ENCODE measurements around the gene TRAF7. TPM values are rescaled to one million over a fixed set of nuclear protein-coding genes. Genes with fewer than 3 reads are reported as not detected.

Gene TRAF7
- polyA plus RNA-seq, 4 donors: 41.7 to 56.9 (median 50.5) TPM

DNA sequence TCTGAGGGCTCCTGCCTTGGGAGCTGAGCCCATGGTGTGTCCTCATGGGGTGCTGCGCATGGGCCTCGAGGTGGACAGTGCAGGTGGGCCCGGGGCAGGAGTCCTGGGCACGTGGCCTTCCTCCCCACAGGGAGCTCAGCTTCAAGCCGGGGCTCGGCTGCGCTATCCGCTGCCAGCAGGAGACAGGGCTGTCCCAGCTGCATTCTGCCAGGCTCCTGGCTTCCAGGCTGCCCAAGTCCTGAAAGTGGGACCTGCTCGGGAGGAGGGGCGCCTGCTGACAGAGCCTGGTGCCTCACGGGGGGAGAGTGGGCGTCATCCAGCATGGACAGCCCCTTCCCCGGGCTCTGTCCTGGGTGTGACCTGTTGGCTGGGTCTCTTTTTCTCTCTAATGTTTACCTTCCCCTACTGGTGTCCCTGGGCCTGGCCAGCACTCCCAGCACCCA lies 7.1 kb downstream of the TRAF7 start:
- DNase-seq (ENCODE audit: low read depth in 4 of 4, low spot score in 3 of 4): no peak

DNA sequence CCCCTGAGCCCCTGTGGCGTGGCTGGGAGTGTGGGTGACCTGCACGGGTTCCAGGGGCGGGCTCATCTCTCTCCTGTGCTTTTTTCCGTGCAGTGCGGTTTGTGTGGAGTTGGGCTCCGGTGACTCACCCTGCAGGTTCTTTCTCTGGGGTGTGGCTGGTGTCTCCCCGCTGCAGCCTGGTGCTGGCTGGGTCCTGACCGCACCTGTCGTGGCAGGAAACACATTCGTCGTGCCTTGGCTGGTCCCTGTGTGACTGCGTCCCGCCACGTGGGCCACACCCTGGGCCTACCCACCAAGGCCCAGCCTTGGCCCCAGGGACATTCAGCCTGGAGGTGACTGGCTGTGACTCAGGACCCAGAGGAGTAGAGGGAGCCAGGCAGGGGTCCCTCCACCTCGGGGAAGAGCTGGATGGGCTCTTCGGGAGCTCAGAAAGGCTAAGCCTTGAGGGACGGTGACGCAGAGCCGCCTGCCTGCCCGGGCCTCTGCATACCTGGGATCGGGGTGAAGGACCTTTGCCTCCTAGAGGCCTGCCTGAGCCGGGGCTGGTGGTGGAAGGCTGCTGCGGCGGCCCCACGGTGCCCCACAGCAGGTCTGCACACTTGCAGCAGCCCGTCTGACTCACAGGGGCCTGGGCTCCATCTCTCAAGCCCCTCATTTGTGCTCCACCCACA lies 7.8 kb downstream of the TRAF7 start:
- no peak for DNase-seq (ENCODE audit: low read depth in 4 of 4, low spot score in 3 of 4)

DNA sequence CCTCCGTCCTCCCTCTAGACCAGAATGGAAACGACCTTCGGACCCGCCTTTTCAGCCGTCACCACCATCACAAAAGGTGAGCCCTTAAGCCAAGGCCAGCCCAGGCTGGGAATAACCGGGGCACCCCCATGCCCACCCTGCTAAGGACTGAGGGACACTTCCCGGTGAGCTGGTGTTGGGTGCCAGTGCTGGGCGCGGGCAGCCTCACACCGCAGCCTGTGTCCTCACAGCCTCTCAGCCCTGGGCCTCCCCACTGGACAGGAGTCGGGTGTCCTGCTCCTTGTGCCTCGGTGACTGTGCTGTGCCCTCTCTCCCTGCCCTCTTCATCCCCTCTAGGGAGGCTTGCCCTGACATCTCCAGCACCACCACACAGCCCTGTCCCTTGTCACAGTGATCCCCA lies 10.3 kb downstream of the TRAF7 start:
- DNase-seq (ENCODE audit: low read depth in 4 of 4, low spot score in 3 of 4): no peak

- no peak for DNase-seq (ENCODE audit: low read depth in 4 of 4, low spot score in 3 of 4)
Observed at GRCh38 chr16:2166263-2167067, 10.9 kb downstream of the TRAF7 start.

- no peak for DNase-seq (ENCODE audit: low read depth in 4 of 4, low spot score in 3 of 4)
Observed at GRCh38 chr16:2167068-2167638, 11.6 kb downstream of the TRAF7 start.

DNA sequence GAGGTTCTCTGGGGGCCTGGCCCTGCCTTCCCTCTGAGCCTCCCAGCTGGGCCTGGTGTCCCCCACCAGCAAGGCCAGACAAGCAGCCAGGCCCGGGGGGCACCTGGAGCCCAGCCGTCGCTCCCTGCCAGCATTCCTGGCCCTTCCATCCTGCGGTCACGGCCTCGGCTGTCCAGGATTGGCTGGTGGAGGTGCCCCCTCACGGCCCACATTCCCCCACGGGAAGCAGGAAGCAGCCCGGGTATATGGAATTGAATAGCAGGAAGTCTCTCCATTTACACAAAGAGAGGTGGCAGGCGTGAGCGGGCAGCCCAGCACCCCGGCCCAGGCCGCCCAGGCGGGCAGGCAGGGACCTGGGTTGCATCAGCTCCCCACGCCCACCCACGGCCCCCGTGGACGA lies 14.5 kb downstream of the TRAF7 start:
- DNase-seq (ENCODE audit: low read depth in 4 of 4, low spot score in 3 of 4): no peak

- no peak for DNase-seq (ENCODE audit: low read depth in 4 of 4, low spot score in 3 of 4)
Observed at GRCh38 chr16:2170587-2171435, 15.2 kb downstream of the TRAF7 start.

DNA sequence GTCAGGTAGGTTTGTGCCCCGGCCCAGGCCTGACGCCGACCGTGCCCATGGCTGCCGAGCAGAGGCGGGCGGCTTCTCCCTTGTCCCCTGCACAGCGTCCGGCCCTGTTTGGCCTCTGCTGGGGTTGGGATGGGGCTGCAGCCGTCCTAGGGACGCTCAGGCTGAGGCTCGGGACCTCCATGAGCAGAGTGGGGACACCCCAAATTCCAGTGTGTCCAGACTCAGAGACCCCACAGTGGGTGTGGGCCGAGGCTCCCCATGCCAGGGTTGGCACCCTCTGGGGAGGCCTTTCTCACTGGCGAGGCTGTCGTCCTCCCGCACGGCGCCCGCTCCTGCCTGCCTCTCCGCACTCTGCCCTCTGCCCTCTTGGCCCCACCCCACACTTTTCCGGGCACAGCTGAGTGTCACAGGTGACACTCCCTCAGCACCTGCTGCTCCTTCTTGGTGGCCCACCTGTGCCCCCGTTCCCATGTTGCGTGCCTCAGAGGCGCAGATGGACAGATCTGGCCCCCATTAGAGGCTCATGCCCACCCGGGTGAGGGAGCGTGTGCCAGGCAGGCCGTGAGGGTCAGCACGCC lies 16.1 kb downstream of the TRAF7 start:
- DNase-seq (ENCODE audit: low read depth in 4 of 4, low spot score in 3 of 4): no peak

DNA sequence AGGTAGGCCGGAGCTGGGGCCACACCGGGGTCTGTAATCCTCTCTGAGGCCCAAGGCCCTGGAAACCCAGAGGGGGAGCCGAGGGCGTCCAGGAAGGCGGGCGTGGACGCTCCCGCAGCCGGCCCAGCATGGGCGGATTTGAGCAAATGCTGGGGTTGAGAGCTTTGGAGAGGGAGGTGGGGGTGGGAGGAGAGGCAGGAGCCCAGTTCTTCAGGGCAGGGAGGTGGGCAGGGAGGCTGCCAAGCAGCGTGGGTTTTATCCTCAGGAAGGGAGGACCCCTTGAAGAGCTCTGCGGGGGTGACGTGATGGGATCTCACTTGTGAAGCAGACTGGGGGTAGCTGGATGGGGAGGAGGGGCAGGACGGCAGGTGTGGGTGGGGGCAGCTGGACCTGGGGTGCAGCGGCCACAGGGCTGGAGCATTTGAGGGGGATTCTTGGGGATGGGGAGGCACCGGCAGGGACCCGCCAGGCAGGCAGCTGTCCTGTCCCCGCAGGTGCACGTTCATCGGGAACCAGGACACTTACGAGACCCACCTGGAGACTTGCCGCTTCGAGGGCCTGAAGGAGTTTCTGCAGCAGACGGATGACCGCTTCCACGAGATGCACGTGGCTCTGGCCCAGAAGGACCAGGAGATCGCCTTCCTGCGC lies 17.2 kb downstream of the TRAF7 start:
- no peak for DNase-seq (ENCODE audit: low read depth in 4 of 4, low spot score in 3 of 4)

DNA sequence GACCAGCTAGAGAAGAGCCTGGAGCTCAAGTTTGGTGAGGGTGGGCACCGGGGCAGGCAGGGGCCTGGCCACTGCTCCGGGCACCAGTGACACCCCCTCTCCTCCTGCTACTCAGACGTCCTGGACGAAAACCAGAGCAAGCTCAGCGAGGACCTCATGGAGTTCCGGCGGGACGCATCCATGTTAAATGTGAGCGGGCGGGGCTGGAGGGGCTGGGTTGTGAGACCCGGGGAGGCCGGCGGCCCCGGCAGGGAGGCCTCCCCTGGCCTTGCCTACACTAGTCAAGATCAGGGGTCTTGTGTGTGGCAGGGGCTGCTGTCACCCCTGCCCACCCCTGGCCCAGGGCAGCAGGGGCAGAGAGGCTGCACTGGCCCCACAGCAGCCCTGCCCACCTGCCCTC lies 17.8 kb downstream of the TRAF7 start:
- no peak for DNase-seq (ENCODE audit: low read depth in 4 of 4, low spot score in 3 of 4)

GRCh38 chr16:2173916-2174315 lies 18.3 kb downstream of the TRAF7 start:
- DNase-seq (ENCODE audit: low read depth in 4 of 4, low spot score in 3 of 4): no peak

DNA sequence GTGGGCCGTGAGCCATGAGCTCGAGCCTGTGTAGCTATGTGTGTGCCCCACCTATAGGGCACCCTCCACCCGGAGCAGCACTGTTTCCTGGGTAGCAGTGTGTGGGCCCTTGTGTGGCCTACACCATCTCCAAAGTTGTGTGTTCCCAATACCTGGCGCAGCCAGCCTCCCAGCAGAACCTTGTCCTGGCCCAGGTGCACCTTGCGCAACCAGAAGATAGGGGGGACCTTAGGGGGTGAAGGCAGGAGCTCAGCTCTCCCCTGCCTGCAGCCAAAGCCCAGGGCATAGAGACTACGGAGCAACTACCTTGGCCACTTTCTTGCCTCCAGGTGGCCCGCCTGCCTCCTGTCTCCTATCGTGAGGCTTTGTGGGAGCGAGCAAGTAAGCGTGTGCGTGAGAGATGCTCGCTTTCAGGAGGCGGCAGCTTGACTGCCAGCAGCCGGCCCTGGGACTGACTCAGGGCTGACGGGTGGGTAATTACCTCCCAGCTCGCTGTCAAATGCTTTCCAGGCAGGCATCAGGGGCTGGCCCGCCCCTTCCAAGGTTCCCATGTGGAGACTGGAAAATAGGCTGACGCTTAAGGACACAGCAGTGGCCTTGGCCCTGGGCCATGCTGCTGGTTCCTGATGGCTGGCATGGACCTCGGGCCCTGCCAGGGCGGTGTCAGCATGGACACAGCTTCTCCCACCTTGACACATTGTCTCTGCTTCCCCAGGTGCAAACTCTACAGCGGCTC lies 19.0 kb downstream of the TRAF7 start:
- no peak for DNase-seq (ENCODE audit: low read depth in 4 of 4, low spot score in 3 of 4)

GRCh38 chr16:2175454-2175853 lies 19.9 kb downstream of the TRAF7 start:
- no peak for DNase-seq (ENCODE audit: low read depth in 4 of 4, low spot score in 3 of 4)

DNA sequence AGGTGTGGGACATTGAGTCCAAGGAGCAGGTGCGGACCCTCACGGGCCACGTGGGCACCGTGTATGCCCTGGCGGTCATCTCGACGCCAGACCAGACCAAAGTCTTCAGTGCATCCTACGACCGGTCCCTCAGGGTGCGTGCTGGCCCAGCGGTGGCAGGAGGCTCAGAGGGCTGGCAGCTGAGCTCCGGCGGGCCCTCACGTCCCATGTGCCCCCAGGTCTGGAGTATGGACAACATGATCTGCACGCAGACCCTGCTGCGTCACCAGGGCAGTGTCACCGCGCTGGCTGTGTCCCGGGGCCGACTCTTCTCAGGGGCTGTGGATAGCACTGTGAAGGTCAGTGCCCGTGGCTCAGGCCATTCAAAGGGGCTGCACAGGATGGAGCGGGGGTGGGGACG lies 20.5 kb downstream of the TRAF7 start:
- no peak for DNase-seq (ENCODE audit: low read depth in 4 of 4, low spot score in 3 of 4)

- DNase-seq (ENCODE audit: low read depth in 4 of 4, low spot score in 3 of 4): no peak
Observed at GRCh38 chr16:2177101-2177500, 21.5 kb downstream of the TRAF7 start.

DNA sequence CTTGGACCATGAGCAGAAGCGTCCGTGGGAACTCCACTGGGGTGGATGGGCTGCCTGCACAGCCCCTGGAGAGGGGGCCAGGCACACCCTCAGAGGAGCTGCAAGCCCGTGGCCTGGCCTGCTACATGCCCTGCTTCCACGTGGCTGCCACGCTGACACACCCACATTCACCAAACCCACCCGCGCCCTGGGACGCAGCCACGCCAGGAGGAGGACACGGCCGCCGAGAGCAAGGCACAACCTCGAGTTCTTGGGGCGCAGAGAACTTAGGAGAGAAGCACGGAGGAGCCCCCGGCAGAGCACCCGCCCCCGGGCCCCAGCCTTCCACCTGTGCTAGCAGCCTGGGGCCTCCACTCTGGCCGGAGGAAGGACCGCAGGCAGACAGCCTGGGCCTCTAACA lies 22.0 kb downstream of the TRAF7 start:
- no peak for DNase-seq (ENCODE audit: low read depth in 4 of 4, low spot score in 3 of 4)

GRCh38 chr16:2178321-2179106 lies 22.9 kb downstream of the TRAF7 start:
- no peak for DNase-seq (ENCODE audit: low read depth in 4 of 4, low spot score in 3 of 4)

GRCh38 chr16:2179107-2179501 lies 23.5 kb downstream of the TRAF7 start:
- no peak for DNase-seq (ENCODE audit: low read depth in 4 of 4, low spot score in 3 of 4)

DNA sequence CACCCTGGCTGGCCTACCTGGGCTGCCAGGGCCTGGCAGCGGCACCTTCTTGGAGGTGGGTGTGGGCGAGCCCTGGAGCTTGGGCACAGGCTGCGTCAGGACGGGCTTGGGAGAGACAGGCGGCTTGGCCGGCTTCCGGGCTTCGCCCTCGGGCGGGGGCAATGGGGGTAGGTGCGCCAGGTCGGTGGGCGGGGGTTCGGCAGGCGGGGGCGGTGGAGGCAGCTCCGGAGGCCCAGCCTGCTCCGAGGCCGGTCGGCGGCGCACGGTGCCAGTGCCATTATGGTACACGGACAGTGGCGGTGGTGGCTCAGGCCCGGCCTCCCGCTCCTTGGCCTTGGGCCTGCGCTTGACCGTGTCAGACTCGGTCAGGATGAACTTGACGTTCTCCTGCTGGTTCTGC lies 24.0 kb downstream of the TRAF7 start:
- no peak for DNase-seq (ENCODE audit: low read depth in 4 of 4, low spot score in 3 of 4)
